Measurements from ENCODE around the gene APCDD1L.
"Not testable (repeated sequence)": the region's sequence is repeated elsewhere in the genome, so short reads cannot be mapped to it uniquely, and the experiment has no call there.

The APCDD1L gene

DNA sequence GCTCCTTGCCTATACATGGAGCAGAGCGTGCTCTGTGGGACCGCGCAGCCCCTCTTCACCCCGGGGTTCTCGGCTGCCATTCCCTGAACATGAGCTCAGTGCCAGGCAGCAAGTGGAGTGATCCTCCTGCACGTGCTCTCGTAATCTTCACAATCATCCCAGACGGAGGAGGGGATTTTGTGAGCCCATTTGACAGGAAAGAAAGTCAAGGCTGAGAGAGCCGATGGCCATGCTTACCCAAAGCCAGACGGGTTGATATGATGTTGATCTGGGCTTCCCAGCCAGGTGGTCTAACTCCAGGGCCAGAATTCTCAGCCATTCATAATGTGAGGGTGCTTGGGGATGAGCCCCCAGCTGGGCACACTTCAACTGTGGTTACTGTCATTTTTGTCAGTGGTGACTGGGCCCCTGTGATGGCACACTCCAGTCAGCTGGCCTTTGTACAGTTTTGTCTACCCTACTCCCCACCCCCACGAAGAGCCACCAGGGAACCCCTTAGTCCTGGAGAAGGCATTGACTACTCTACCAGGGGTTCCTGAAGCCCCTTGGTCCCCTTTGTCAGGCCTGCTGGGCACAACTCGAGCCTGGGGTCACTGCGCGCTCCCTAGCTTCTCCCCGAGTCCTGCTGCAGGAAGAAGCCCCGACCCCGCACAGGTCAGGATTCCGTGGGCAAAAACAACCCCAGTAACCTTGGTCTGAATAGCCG lies 1.5 kb downstream of the APCDD1L start:
- no peak for DNase-seq

DNA sequence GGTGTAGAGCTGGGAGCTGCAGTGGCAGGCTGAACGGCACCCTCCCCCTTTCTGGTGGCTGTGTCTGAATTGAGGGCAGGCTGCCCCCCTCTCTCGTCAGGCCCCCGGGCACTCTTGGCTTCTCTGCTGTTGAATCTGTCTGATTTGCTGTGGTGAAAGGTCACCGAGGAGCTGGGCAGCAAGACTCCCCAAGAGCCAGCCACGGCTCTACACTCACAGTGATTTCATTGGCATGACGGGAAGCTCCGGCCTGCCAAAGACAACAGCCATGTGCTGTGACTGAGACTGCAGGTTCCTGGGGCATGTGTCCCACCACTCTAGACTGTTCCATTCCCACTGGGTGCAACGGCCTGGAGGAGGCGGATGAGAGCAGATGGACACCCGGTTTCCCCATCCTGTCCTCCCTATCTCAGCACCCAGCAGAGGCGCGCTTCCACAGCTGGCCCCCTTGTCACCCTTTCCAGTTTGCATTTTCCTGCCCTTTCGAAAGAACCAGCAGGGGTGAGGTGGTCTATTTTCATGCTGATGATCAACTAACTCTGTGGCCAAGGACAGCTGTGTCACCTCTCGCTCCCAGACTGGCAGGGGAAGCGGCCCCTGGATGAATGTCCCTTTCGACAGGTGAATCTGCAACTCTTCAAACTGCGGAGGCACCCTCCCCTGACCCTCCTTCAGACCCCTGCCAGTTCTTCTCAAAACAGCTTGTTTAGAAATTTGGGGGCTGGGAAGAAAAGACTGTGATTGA lies 2.2 kb downstream of the APCDD1L start:
- DNase-seq, result no peak

DNA sequence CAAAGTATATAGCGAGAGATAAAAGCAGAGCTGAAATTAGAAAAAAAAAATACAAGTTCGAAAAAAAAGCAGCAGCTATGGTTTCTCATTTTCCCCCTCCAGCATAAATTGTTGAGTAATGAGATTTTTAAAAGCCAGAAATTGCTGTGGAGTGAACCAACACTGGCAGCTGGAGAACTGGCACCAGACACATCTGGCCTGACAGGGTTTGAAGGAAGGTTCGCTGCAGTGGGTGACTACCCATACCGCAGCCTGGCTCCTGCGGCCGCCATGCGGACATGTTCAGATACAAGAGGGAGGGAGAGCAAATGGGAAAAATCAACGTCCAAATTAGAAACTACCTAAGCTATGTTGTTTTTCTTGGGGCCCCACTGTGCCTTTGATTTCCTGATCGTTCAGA lies 3.3 kb downstream of the APCDD1L start:
- DNase-seq, result no peak

- no peak for DNase-seq
Observed at GRCh38 chr20:58511364-58511763, 3.8 kb downstream of the APCDD1L start.

DNA sequence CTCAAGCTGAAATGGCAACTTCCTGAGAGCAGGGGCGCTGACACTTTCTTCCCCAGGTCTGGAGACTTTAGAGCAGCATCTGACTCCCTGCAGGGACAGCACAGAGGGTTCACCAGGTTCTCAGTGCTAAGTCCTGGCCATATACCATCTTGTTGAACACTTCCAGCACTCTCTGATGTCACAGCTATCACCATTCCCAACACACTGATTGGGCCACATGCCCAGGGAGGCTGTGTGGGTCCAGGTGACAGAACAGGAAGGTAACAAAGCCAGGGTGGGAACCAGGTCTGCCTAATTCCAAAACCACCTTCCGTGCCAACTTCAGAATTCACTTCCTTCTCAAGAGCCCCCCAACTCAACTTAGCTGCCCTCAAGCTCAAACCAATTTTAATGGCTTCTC lies 4.3 kb downstream of the APCDD1L start:
- DNase-seq, result no peak

- DNase-seq, result no peak
Observed at GRCh38 chr20:58508762-58509395, 6.3 kb downstream of the APCDD1L start.

- not testable (repeated sequence) for DNase-seq
Observed at GRCh38 chr20:58506999-58507398, 8.2 kb downstream of the APCDD1L start.

DNA sequence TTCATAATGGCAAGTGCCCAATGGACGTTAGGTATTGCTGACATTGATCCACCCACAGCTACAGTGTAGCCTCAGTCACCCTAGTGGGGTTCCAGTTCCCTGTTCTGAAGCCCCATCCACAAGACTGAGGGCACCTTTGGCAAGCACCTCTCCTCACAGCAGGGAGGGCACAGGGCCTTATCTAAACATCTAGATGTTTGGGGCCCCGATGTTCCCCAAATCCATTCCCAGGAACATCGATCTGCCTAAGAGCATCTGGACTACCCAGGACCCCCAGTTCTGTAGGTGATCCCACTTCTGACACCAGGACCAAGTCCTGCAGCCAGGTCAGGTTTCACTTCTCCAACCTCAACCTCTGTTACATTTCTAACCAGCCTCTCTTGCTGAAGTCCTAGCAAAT lies 10.6 kb downstream of the APCDD1L start:
- DNase-seq, result no peak

- DNase-seq, result no peak
Observed at GRCh38 chr20:58503668-58504067, 11.5 kb downstream of the APCDD1L start.

GRCh38 chr20:58500256-58500655 lies 14.9 kb downstream of the APCDD1L start:
- DNase-seq, result no peak

- no peak for DNase-seq
Observed at GRCh38 chr20:58498470-58499068, 16.6 kb downstream of the APCDD1L start.

- DNase-seq, result no peak
Observed at GRCh38 chr20:58497724-58498469, 17.3 kb downstream of the APCDD1L start.

DNA sequence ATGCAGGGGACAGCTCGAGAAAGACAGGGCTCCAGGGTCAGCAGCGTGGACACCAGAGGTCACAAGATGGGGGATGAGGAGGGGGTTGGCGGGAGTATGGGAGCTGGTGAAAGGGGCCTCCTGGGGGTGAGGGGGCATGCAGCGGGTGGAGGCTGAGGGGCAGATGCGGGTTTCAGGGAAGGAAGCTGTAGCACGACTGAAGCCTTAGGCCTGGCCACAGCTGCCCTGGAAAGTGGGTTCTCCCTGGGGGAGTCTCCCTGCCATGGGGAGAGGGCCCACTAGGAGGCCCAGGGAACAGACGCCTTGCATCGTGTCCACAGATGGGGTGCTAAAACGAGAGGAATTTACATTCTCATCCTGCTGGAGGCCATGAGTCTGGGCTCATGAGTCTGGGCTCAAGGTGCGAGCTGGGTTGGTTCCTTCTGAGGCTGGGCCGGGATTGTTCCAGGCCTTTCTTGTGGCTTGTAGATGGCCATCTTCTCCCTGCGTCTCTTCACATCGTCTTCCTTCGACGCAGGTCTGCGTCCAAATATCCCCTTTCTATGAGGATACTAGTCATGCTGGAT lies 18.0 kb downstream of the APCDD1L start:
- DNase-seq, result no peak

- DNase-seq, result no peak
Observed at GRCh38 chr20:58496429-58496769, 18.8 kb downstream of the APCDD1L start.

DNA sequence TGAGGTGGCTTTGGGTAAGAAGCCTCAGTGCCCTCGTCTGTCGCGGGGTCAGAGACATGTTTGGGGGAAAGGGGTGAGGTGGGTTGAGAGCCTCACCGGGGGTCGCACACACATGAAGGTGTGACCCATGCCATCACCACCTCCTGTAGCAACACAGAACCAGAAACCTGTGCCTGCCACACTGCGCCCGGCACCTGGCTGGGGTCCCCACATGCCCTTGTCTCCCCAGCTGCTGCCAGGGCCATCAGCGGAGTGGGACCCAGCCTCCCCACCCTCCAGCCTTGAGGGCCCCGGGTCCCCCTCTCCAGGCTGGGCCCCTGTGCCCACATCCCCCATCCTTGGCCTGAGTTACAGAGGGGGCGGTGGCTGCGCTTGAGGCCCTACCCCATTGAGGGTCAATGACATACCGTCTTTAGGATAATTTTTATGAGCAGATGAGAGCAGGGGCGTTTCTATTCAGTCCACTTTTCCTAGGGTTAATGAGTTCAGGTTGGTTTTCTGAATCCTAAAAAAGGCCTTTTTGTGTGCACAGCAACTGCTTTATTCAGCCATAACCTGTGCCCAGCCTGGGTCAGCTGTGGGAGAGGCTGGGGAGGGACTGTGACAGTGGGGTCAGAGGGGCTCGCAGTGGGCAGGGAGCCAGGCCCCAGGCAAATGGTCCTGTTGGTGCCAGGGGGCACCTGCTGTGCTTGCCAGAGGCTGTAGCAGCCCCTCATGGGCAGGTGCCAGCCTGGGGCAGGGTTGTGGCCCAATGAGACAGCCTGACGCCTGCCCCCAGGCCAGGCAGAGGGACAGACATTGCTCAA lies 19.4 kb downstream of the APCDD1L start:
- DNase-seq, result no peak

GRCh38 chr20:58494923-58495622 lies 20.1 kb downstream of the APCDD1L start:
- DNase-seq, result no peak

GRCh38 chr20:58492795-58493524 lies 22.2 kb downstream of the APCDD1L start:
- no peak for DNase-seq

DNA sequence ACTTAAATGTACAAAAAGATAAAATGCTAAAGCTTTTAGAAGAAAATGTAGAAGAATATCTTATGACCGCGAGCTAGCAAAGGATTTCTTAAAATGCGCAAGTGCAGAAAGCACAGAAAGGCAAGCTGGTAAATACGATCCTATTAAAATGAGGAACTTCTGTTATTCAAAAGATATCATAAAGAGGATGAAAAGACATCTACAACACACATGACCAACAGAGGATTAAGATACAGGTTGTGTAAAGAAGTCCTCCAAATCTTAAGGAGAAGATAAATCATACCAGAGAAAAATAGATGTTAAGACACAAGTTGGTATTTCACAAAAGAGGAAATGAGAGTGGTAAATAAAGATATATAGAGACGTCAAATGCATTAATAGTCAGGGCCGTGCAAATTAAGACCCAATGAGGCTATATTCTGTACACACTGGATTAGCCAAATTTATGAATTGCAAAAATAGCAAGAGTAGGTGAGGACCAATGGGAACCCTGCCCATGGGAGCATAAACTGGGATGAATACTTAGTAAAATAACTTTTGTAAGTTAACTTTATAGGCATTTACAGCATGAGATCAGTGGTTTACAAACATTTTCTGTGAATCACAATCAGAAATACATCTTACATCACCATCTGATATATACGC lies 23.0 kb downstream of the APCDD1L start:
- no peak for DNase-seq

DNA sequence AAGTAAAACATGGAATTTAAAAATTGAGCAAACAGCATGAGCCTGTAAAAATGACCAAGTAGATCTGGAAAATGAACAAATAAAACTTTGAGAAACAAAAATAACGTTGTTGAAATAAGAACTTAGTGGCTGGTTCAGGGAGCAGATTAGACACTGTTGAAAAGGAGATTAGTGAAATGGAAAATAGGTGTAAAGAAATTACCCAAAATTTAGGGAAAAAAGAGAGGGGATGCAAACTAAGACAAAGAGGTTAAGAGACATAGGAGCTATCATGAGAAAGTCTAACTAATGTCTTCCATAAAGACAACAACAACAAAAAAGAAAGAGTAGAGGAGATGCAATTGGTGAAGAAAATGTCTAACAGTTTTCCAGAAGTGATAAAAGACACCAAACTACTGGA lies 29.0 kb downstream of the APCDD1L start:
- DNase-seq, result no peak

- DNase-seq, result no peak
Observed at GRCh38 chr20:58485393-58485792, 29.8 kb downstream of the APCDD1L start.
